Liver (tissue), 3 donors: ENCODE measurements around the gene SYNE4.

Source experiments
- ATF3 ChIP-seq: IDR thresholded peaks from 2 replicates; pipeline ENCODE4 v1.6.1; 2016; ENCODE audit warnings: antibody characterized with exemption
- CTCF ChIP-seq: fragments of 150-350 bp; IDR thresholded peaks from 2 replicates; pipeline ENCODE4 v1.5.1; 2017; ENCODE audit warnings: improper control_type of control experiment, low read depth, low read length; ENCODE audit not compliant: missing input control
- EGR1 ChIP-seq, 2 donors: IDR thresholded peaks; 2 replicates each; pipeline ENCODE4 v1.6.1; 2016 to 2018; ENCODE audit warnings: antibody characterized with exemption in 2 of 2, low read depth in 2 of 2
- HNF4A ChIP-seq, 2 donors: conservative IDR thresholded peaks; 2 replicates each; pipeline ENCODE4 v1.6.1; 2016; ENCODE audit warnings: antibody characterized with exemption in 2 of 2, mild to moderate bottlenecking in 2 of 2
- HNF4G ChIP-seq: IDR thresholded peaks from 2 replicates; pipeline ENCODE4 v1.6.1; 2016; ENCODE audit warnings: antibody characterized with exemption
- MAX ChIP-seq: IDR thresholded peaks from 2 replicates; pipeline ENCODE4 v1.6.1; 2016; ENCODE audit warnings: antibody characterized with exemption
- RAD21 ChIP-seq, 2 donors: IDR thresholded peaks; 2 replicates each; pipeline ENCODE4 v1.6.1; 2016; ENCODE audit warnings: antibody characterized with exemption in 2 of 2, mild to moderate bottlenecking in 2 of 2
- REST ChIP-seq: IDR thresholded peaks from 2 replicates; pipeline ENCODE4 v1.6.1; 2016; ENCODE audit warnings: antibody characterized with exemption, mild to moderate bottlenecking
- RXRA ChIP-seq, 2 donors: IDR thresholded peaks; 2 replicates each; pipeline ENCODE4 v1.6.1; 2017 to 2018; ENCODE audit warnings: antibody characterized with exemption in 2 of 2, mild to moderate bottlenecking in 1 of 2
- SP1 ChIP-seq: IDR thresholded peaks from 2 replicates; pipeline ENCODE4 v1.6.1; 2018; ENCODE audit warnings: antibody characterized with exemption, mild to moderate bottlenecking
- TAF1 ChIP-seq: conservative IDR thresholded peaks from 2 replicates; pipeline ENCODE4 v1.6.1; 2016; ENCODE audit warnings: antibody characterized with exemption, mild to moderate bottlenecking
- YY1 ChIP-seq: IDR thresholded peaks from 2 replicates; pipeline ENCODE4 v1.6.1; 2016; ENCODE audit warnings: antibody characterized with exemption, mild to moderate bottlenecking
- ZBTB33 ChIP-seq: IDR thresholded peaks from 2 replicates; pipeline ENCODE4 v1.6.1; 2016; ENCODE audit warnings: antibody characterized with exemption
- donor health status: healthy.
- donor health status: healthy.

GRCh38 chr19:35990156-35990555 is 18.5 kb downstream of the SYNE4 start:
- TF ChIP-seq CTCF, result no peak
- TF ChIP-seq MAX, result no peak
- no peak for TF ChIP-seq HNF4A (conservative IDR thresholded peaks at IDR 0.05)
- no peak for TF ChIP-seq EGR1 (IDR thresholded peaks at IDR 0.05; ENCODE audit: low read depth in 2 of 2)
- no peak for TF ChIP-seq HNF4G
- no peak for TF ChIP-seq RXRA (IDR thresholded peaks at IDR 0.05)
- TF ChIP-seq SP1, result no peak
- TF ChIP-seq RAD21 (IDR thresholded peaks at IDR 0.05), result no peak
- TF ChIP-seq TAF1, result no peak
- no peak for TF ChIP-seq REST
- no peak for TF ChIP-seq ATF3
- no peak for TF ChIP-seq YY1
- TF ChIP-seq ZBTB33, result no peak
